ENCODE results near the gene NRCAM.

NRCAM gene

DNA sequence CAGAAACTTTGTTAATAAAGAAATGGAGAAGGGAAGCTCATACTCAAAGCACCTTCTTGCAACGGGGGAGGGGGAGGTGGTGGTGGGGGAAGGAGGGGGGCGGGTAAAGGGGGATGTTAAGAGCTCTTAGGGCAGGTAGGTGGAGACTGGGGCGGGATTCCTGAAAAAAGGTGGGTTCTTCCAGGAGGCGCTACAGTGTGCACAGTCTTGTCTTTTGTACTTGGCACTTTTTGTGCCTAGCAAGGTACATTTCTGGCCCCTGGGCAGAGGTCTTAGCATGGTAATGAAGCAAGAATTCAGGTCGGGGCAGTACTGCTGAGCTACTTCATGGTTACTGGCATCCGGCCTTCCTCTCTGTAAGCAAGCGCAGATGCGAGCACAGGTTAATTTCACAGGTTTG, 310.8 kb downstream of the NRCAM start:
- DNase-seq: no peak

DNA sequence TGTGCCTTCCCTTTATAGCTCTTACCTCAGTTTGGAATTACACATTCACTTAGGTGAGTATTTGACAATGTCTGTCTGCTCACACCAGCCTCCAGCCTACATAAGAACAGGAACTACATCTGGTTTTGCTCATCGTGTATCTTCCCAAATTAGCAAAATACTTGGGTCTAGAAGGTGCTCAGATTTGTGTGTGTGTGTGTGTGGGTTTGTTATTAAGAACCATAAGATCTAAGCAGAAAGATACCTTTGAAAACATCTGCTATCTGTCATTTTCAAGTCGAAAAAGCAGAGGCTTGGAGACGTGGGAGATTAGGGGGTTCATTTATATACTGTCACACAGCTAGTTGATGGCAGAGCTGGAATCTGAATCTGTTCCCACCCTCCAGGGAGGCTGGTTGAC, 311.3 kb downstream of the NRCAM start:
- DNase-seq: no peak

DNA sequence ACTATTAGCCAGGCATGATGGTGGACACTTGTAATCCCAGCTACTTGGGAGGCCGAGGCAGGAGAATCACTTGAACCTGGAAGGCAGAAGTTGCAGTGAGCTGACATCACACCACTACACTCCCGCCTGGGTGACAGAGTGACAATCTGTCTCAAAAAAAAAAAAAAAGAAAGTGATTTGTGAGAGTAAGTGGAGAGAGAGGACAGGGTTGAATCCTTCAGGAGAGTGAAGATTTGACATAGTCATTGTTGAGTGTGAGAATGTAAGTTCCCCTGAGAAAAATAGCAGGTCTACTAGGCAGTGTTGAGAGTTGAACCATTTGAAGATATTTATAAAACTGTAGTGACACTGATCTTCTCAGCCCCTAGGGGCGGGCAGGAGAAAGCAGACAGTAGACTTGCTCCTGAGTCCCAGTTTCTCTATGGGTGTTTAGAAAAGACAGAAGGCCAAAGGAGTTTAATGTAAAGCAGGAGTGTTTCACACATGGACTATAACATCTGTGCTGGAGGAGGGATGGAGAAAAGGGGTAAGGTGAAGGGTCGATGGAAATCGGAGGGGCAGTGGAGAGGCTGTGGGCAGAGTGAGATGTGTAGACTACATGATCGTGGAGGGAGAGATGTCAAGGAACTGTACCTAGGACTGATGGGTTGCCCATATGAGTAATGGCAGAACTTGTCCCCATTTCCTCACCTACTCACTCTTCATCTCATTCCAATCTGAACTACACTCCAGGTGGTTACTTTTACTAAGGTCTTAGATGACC, 312.4 kb downstream of the NRCAM start:
- no peak for DNase-seq

DNA sequence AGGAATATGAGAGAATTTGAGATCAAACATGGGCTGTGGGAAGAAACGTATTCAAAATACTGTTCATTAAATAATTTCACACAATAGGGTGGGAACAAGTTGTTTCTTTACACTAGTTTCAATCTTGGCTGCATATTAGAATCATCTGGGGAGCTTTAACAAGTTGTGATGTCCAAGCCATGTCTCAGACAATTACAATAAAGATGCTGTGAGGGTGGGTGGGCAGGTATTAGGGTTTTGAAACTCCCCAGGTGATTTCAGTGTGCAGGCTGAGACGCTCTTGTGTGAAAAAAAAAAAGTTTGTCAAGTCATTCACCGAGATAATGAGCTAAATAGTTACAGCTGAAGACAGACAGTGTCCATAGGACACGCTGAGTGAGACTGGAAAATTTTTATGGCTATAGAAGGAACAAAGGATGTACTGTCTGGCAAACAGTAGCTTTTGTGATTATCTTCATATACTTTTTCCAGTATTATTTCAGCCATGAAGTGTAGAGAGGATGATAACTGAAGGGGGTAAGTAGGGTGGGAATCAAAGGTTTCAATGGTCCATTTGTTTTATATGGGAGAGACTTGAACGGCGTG, 313.5 kb downstream of the NRCAM start:
- DNase-seq: no peak

DNA sequence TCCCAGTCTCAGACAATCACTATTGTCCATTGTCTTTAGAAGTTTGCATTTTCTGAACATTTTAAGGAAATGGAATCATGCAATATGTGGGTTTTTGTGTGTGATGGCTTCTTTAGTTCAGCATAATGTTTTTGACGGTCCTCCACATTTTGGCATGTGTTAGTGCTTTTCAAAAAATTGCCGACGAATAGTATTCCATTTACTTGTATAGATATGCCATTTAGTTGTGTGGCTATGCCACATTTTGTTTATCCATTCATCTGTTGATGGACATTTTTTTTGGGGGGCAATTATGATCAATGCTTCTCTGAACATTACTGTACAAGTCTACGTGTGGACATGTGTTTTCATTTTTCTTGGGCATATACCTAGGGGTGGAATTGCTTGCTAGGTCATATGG, 314.1 kb downstream of the NRCAM start:
- DNase-seq: no peak

DNA sequence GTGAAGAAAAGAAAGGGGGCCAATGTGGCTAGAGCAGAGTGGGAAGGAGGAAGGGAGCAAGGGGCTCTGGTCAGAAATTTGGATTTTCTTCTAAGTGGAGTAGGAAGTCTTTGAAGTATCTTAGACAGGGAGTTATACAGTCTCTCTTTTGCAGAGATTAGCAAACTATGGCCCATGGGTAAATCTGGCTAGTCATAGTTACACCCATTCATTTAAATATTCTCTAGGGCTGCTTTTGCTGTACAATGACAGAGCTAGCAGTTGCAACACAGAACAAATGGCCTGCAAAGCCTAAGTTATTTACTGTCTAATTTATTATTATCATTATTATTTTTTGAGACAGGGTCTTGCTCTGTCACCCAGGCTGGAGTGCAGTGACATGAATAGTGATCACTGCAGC, 315.6 kb downstream of the NRCAM start:
- DNase-seq: no peak

DNA sequence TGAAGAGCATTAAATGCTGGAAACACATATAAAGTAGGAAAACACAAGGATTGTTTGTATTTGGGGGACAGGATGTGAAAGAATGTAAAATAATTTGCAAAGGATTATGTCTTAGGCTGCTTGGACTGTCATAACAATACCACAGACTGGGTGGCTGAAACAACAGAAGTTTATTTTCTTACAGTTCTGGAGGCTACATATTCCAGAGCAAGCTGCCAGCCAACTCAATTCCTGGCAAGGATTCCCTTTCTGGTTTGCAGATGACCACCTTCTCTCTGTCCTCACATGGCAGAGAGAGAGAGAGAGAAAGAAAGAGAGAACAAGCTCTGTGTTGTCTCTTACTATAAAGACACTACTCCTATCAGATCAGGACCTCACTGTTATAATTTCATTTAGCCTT, 317.3 kb downstream of the NRCAM start:
- no peak for DNase-seq

DNA sequence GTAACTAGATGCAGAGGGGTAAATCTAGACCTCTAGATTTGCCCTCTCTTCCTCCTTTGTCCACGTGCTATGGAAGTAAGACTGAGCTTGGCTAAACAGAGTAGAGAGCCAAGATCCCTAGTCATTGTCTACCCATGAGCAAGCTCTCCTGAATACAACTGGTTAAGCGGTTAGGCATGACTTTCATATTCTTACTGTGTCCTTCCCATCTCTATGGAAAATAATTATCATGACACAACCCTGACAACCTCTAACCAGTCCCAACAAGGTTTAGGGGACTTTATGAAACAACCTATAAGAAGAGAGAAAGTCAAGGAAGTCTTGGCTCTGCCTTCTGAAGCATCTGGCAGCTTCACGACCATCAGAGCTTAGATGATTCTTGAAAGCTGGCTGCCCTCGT, 318.2 kb downstream of the NRCAM start:
- no peak for DNase-seq

DNA sequence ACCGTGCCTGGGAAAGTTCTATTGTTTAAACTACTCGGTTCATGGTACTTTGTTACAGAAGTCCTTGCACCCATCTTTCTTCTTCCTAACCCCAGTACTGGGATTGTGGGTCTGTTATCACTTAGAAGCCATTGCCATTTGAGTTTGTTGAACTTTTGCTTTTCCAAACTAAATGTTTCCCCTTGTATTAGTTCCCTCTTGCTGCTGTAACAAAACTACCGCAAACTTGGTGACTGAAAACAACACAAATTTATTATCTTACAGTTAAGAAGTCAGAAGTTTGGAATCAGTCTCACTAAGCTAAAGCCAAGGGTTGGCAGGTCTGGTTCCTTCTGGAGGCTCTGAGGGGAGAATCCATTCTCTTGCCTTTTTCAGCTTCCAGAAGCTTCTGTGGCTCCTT, 319.2 kb downstream of the NRCAM start:
- DNase-seq: no peak

DNA sequence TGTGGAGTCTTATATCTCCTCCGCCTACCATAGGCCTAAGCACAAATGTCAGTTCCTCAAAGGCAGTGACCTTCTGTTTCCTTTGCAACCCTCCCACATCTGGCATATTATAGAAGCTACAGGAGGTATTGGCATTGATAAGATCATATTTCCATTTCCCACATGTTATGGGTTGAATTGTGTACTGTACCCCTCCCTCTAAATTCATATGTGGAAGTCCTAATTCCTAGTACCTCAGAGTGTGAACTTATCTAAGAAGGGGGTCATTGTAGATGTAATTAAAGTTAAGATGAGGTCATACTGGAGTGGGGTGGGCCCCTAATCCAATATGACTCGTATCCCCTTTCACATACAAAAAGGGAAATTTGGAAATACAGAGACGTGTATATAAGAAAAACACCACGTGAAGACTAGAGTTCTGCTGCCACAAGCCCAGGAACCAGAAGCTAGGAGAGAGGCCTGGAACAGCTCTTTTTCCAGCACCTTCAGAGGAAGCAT, 320.0 kb downstream of the NRCAM start:
- peak; percentile 51 to 74 for DNase-seq

DNA sequence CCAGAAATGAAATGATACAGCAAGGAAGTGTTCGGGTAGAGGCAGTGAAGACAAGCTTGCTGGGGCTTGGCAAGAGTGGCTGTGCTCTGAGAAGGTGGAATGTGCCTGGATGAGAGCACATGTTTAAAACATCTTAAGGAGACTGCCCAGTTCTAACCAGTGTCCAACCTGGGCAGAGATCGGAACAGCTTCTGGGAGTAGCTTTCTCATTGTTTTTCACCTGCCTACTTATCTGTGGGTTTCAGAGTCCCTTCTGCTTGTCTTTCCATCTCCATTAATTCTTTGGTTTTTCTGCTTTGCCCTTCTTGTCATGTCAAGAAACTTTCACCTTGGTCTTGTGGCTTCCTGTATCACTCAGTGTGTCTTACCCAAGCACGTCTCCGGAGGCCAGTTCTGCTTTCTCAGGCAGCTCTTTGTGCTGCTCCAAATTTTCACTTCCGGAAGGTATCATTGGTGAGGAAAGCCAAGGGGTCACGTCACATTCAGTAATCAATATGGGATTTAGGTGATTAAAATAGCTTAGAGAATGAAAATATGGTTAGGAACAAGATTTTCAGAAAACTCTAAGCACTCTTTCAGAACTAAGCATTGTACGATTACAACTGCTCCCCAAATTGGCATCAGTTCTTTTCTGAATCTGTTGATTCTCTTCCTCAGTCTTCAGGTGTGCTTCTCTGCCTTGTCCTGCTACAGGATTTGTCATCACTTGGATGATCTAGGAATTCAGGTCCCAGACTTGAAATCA, 320.6 kb downstream of the NRCAM start:
- peak; percentile 35 to 55 for DNase-seq

DNA sequence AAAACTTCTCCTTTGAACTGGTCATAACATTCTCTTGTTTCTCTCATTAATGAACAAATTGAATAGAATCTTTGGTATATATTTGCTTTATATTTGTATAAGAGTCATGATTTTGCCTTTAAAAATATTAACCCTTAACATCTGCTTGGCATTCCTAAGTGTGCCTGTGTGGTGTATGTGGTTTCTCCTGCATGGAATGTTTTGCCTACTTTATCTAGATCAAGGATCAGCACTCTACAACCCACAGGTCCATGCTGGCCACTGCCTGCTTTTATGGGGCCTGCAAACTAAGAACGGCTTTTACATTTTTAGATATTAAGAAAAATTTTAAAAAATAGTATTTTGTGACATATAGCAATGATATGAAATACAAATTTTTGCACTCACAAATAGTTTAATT, 321.8 kb downstream of the NRCAM start:
- no peak for DNase-seq

DNA sequence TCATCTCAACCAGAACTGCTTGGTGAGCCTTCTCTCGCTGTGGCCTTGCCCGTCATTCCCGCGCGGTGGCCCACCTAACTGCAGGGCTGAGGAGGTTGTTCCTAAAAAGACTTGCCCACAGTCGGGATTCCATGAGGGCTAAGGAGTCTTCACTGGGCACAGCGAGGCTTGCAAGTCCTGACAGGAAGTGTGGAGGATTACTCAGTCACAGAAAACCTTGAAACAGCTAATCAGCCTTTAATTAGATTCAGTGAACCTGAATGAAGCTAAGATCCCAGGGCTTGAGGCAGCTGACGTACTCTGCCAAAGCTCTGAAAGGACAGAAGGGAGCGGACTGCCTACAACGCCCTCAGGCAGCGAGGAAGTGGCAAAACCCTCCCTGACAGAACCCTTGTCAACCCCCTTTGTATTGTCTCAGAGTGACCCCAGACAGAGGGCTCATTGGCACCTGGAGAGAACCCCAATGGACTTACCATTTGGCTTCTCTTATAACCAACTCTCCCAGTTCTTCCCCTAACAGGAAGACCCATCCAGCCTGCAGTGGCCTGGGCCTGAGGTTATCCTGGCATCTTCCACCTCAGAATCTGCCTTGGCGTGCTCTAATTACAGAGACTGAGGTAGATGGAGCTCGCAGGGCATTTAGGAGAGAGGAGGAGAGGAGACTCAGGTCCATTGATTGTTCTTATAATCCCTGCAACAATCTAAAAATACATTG, 323.5 kb downstream of the NRCAM start:
- no peak for DNase-seq

DNA sequence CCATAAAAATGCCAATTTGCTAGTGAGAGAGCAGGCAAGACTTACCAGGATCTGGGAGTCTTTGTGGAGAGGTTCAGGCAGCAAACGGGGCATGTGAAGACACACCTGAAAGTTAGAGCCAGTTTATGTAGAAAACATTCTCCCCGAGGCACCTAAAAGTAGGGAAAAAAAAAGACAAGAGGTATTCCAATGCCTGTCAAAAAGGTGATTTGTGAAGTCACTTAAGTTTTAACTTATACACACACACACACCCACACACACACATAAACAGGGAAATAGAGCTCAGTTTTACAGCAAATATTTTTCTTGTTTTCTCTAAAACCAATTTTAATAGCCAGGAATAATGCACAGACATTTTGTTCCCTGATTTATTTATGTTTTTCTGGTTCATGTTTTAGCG, 326.0 kb downstream of the NRCAM start, which contains the start of gene LAMB4:
LAMB4 (minus strand) TSS at position 101 of the 400 bp plus-strand sequence. CDS start 7,197 bp downstream, outside the sequence.
- DNase-seq: no peak

DNA sequence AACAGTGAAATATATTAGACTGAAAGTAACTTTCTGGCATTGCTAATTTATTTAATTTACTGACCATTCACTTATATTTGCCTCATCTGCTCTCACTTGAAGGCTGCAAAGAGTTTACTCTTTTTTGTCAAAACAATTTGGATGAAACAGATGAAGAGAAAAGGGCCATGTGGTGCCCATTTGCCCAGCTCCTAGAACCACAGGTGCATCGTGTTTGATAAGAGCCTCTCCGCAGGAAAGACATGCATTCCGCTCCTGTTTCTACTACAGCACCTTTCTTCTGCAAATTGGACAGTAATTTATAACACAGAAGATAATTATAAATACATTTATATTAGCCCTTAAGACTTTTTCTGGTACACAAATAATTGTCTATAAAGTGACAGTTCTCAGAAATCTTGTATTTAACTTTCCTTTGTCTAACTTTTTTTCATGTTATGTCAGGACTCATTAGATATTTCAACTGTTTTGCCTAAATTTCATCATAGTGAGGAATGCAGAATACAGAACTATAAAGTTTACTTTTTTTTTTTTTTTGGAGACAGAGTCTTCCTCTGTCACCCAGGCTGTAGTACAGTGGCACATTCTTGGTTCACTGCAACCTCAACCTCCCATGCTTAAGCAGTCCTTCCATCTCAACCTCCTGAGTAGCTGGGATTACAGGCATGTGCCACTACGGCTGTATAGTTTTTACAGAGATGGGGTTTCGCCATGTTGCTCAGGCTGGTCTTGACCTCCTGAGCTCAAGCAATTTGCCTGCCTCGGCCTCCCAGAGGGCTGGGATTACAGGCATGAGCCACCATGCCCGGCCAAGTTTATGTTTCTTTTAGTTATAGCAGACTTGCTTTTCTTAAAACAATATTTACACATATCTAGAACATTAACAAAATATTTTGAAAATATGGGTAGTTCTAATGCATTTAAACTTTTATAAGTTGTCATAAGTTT, 326.9 kb downstream of the NRCAM start:
- DNase-seq: no peak

DNA sequence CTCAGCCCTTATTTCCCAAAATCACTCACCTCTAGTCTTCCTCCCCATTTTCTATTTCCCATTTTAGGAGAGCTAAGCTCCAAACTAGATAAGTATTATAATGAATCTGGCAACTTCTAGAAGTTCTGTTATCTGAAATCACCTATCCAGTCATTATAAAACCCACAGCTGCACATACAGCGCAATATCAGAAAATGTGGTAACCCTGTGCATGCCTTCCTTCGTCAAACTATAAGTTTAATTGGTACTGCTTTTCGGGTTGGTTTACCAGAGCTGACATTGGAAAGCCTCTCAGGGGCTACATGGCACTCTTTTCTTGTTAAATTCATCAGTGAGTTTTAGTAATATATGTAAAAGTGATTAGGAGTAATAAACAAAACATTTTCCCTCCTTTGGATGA, 327.7 kb downstream of the NRCAM start:
- no peak for DNase-seq

DNA sequence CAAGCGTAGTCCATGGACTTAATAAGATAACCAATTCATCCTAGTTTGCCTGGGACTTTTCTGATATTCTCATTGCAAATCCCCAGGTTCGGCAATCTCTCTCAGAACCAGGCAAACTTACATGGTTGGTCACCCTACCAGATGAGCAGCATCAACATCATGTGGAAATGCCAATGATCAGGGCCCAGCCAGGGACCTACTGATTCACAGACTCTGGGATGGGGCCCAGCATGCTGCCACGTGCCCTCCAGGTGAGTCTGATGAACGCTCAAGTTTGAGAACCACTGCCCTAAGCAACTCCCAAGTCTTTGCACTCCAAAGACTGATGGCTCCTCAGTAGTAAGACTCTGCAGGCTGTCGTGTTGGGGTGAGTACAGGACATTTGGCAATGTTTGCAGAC, 328.8 kb downstream of the NRCAM start:
- no peak for DNase-seq

DNA sequence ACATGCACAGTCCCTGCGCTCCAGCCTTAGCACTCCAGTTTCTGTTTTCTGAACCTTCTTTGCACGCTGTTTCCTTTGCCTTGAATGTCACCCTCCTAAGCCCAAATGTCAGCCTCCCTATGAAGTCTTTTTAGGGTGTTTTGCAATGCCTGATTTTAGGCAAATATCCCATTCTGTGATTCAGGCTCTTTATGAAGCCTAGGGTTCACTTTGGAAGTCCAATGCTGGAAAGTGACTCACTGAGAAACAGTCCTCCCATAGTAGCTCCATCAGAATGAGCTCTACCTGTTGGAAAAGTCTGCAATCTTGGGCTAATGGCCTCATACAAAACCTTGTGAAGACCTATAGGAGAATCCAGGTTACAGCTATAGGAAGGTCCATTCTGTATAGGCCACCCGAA, 331.4 kb downstream of the NRCAM start:
- DNase-seq: no peak

DNA sequence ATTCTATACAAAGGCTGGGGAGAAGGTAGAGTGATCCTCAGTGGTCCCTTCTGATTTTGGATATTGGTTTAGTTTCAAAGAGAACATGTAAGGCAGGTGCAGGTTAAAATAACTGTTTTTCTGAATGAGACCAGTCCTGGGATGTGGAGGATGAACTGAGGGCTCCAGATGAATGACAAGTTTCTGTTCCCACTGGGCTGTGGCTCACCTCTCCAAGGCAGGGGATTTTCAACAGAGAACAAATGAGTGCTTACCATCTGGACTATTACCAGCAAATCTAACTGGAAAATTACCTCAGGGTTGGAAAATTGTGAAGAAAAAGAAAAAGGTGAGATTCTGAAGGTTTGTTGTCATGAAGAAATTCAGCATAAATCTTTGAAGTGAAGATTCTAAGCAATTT, 334.1 kb downstream of the NRCAM start:
- DNase-seq: no peak

DNA sequence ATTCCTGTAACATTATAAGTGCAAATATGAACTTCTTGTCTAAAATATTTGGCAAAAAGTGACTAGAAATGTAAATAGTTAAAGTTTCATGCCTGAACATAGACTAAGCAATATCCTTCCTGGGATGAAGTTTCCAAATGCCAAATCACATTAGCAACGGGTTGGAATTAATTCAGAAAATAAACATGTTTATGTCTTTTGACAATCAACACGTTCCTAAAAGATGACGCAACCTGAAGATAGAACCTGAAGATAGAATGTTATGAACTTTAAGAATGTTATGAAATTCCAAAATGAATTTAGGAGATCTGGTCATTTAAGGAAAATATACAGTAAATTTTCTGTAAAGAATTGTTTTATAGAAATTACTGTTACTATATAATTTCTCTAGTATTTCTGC, 335.3 kb downstream of the NRCAM start:
- no peak for DNase-seq

DNA sequence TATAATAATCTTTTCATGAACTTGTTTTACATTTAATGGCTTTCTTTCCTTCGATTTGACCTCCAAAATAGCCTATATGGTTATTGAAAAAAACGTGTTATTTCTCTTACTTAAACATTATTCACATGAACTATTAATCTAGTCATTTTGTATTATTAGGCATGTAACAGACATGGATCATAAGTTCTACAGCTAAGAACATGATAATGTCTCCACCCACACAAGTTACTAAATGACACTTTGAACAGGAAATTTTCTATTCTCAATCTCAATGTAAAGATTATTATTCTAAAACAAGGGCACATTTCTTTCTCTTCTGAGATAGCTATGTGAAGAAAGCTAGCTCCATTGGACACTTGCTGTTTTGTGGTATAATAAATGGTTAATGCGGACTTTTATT, 336.0 kb downstream of the NRCAM start:
- DNase-seq: no peak

DNA sequence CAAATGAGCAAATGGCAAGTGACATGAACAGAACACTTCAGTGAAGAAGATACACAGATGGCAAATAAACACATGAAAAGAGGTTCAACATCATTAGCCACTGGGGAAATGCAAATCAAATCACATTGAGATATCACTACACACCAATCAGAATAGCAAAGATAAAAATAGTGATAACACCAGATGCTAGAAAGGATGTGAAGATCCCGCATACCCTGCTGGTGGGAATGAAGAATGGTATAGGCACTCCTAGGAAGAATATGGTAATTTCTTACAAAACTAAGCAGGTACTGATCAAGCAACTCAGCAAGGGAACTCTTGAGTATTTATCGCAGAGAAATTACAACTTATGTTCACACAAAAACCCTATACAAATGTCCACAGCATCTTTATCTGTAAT, 337.3 kb downstream of the NRCAM start:
- no peak for DNase-seq

Measured in inflammatory macrophage treated with lipopolysaccharide for 1 hour (primary cell).